Sigmoid colon (tissue), 4 donors: ENCODE measurements around the gene DTX4.
"Not testable (repeated sequence)": the region's sequence is repeated elsewhere in the genome, so short reads cannot be mapped to it uniquely, and the experiment has no call there.

Experiments
- CTCF ChIP-seq, 4 experiments: fragments of 450-650 bp in 3 of 4; fragments of 200-600 bp in 1 of 4; IDR thresholded peaks; one replicate each; pipeline ENCODE4 v1.5.1; 2016 to 2019; ENCODE audit warnings: antibody characterized with exemption in 4 of 4, mild to moderate bottlenecking in 3 of 4, moderate library complexity in 2 of 4
- EP300 ChIP-seq, 4 donors: sonication (generic); formaldehyde crosslinking; IDR thresholded peaks; one replicate each; pipeline ENCODE4 v1.6.1; 2017; ENCODE audit warnings: antibody characterized with exemption in 4 of 4
- POLR2A ChIP-seq, 2 donors: fragments of 450-650 bp; IDR thresholded peaks; one replicate each; pipeline ENCODE4 v1.6.1; 2016; ENCODE audit warnings: antibody characterized with exemption in 2 of 2, mild to moderate bottlenecking in 2 of 2, moderate library complexity in 2 of 2
- POLR2AphosphoS5 ChIP-seq, 4 donors: sonication (generic); formaldehyde crosslinking; IDR thresholded peaks; one replicate each; pipeline ENCODE4 v1.6.1; 2017; ENCODE audit warnings: antibody characterized with exemption in 4 of 4

GRCh38 chr11:59136551-59136950 is 35.4 kb upstream of the DTX4 start:
- not testable (repeated sequence) for TF ChIP-seq CTCF, POLR2A, POLR2AphosphoS5, EP300 (IDR thresholded peaks at IDR 0.05)
